SKM-1 (cell line): ENCODE measurements around the gene NUP37.
"Not testable (repeated sequence)": the region's sequence is repeated elsewhere in the genome, so short reads cannot be mapped to it uniquely, and the experiment has no call there.

Experiments used
- DNase-seq: peaks from one replicate; lab custom pipeline; 2025; ENCODE audit not compliant: unreplicated experiment; lab: John Stamatoyannopoulos, UW

NUP37 gene

DNA sequence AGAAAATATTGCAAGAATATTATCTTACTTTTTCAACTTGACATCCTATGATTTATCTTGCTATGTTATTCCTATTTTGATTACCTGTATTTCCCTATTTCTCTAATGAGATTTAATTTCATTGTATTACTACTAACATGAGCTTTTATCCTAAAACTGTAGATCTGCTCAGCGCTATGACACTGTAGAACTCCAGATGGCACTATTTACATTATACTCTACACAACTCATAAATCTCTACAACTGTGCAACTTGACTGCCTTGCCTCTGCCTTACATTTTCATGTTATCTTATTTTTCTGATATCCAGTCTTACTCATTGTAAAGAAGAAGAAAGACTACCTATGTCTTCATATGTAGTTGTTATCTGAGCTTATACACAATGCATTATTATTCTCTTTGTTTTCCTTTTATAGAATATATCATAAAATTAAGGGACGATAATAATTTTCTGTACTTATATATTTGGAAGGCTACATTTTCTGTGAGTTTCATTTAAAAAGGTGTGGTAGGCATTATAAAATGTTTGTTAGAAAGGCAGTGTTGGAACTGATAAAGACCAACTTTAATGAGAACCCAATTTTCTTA lies 24.1 kb downstream of the NUP37 start:
- DNase-seq = no peak

DNA sequence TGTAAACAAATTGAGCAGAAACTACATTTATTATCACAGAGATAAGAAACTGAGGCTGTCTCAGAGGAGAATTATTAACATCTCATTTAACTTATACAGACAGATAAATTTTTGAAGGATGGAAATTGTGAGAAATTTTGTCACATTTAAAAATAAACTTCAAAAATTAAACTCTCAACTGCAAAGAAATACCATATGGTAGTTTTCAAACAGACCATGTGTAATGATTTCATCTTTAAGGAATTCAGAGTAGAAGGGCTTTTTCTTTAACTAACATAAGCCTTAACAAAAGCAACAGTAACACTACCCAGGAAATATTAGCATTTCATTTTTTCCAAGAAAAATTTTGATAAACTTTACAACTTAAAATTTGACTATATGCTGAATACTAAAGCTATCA lies 26.6 kb downstream of the NUP37 start:
- no peak for DNase-seq

DNA sequence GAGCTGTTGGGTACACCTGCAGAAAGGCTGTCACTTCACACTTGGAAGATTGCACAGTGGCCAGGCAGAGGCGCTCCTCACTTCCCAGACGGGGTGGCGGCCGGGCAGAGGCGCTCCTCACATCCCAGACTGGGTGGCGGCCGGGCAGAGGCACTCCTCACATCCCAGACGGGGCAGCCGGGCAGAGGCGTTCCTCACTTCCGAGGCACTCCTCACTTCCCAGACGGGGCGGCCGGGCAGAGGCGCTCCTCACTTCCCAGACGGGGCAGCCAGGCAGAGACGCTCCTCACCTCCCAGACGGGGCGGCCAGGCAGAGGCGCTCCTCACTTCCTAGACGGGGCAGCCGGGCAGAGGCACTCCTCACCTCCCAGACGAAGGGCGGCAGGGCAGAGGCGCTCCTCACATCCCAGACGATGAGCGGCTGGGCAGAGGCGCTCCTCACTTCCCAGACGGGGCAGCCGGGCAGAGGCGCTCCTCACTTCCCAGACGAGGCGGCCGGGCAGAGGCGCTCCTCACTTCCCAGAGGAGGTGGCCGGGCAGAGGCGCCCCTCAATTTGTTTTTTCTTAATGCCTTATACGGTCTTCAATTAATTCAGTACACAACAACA lies 30.6 kb downstream of the NUP37 start:
- DNase-seq = not testable (repeated sequence)

DNA sequence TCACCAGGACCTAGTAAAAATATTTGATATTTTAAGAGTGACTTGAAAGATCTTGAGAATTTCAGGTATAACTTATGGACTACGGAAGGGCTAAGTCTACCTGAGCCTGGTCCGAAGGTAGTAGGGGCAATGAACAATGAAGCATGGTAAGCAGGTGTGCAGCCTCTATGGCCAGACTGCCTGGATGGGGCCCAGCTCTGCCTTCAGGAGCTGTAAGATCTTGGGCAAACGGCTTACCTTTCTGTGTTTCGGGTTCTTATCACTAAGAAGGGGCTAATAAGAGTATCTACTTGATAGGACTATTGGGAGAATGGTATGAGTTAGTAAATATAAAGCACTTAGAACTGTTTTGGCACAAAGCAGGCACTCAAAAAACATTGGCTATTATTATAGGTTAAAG lies 39.1 kb downstream of the NUP37 start:
- no peak for DNase-seq

DNA sequence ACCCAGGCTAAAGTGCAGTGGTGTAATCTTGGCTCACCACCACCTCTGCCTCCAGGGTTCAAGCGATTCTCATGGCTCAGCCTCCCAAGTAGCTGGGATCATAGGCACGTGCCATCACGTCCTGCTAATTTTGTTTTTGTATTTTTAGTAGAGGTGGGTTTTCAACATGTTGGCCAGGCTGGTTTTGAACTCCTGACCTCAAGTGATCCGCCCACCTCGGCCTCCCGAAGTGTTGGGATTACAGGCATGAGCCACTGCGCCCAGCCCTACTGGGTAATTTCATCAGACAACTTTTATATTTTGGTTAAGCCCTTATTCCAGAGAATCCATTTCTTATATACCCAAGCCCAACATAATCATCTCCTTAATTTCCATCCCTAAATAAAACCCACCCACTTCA lies 47.8 kb downstream of the NUP37 start:
- not testable (repeated sequence) for DNase-seq

DNA sequence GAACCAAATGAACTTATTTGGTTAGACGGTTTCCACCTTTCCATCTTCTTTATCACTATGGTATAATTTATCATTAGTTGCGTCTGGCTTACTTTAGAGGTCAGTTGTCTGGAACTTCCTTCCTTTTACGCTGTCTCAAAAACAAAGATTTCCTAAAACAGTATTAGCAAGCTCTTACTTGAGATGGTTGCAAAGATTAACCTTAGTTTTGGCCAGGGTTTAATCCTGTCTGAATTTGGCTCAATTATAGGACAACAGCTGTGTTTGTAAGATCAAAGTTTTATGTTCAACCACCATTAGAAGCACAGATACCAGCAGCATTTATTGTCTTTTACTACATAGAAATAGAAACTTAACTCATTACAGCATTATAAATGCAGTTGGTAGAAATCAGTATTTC lies 50.2 kb downstream of the NUP37 start:
- DNase-seq = no peak

DNA sequence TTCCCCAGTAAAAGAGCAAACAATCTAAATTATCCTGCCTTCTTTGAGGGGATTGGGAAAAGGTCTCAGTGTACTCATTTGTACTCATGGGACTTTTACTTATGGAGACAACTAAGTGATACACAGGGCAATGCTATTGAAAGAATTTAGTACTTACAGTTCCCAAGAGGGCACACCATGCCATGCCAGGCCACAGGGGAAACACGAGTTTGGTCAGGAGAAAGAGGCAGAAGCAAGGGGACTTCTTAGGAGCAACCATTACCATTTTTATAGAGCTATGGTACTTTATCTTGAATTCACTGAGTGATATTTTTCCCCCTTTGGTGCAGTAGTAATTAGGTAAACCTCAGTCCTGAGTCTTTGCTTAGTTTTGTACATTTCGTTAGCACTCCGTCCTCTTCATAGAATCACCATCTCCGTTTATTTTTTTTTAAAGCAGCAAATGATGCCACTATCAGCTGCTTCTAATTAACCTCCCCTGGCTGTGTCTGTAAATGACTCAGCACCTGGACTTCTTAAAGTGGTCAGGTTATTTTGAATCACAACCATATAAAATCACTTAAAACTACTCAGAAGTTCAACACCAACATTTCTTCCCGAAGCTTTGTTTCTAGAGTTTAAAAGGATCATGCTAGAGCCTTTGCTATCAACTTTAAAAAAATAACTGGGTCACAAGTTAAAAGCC lies 52.2 kb downstream of the NUP37 start:
- DNase-seq = no peak

DNA sequence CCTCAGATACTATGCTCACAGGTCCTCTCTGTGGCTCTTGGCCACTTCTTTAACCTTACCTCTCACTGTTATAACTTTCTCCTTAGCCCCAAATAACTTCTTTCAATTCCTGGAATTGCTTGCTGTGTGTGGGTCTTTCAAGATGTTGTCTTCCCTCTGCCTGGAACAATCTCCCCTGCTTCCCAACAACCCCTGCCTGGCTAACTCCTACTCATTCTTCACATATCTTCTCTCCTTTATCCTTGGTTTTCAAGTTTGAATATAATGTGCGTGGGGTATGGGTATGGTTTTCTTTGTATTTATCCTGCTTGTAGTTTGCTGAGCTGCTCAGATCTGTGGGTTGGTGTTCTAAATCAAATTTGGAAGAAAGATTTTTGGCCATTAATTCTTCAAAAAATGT lies 55.4 kb downstream of the NUP37 start:
- no peak for DNase-seq

DNA sequence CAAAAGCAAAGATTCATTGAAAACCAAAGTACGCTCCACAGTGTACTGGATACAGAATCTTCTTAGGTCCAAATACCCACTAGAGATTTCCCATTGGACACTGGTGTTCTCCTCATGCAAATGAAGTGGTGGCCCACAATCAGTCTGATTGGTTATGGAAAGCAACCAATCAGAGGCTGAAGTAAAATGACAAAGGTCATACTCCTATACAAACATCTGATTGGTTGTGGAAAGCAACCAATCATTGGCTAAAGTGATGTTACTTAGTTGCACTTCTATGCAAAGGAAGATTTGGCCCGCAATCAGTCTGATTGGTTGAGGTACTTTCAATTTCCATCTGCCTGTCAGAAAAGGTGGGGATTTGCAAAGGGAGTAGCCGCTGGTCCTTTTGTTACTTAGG lies 56.8 kb downstream of the NUP37 start:
- DNase-seq = no peak

DNA sequence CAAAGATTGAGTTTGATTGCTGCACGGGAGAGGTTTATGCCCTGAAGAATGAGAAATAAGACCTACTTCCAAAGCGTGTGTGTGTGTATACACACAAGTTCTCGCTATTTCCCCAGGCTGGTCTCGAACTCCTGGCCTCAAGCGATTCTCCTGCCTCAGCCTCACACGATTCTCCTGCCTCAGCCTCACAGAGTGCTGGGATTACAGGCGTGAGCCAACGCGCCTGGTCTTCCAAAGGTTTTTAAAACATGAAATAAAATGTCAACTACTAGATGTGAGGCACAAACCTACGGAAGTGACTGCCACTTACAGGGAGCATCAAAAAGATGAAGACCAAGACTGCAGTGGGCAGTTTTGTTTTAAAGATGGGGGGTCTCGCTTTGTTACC lies 57.5 kb downstream of the NUP37 start:
- no peak for DNase-seq

DNA sequence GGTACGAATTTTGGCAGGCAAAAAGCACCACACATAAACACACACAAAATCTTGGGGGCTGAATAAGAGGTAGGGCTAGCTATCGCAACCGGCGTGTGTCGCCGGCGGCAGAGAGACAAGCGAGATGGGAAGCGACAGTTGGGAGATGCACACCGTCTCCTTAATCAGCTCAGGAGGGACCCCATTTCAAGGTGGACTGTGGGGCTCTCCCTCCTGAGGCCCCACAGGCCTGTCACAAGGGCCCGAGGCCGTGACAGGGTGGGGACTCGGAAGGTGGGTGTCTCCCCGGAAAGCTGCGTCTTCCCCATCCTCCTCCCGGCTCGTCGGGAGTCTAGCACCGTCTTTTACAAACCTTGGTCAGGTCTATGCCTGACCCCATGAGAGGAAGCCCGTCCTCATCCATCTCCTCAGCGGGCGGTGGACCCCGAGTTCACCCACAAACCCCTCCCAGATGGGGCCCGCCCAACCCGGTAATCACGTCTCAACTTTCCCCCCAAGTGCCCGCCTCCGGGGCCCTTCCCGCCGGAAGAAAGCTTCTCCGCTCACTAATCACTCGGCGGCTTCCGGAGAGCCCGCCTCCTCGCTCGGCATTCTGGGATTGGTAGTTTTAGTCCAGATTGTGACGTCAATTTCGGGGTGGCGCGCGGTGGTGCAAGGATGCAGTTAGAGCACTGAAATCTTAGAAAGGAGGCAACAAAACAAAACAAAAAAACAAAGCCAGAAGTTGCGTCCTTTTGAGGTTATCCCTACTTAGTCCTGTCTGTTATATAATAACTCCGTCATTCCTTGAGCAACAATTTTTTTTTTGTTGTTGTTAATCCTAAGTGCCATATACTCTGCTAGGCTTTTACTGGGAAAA lies 58.1 kb downstream of the NUP37 start, which contains the start of gene WASHC3:
WASHC3 (minus strand) TSS at position 432 of the 859 bp plus-strand sequence; CDS start at position 403, 29 bp downstream.
- peak; percentile 67 for DNase-seq

DNA sequence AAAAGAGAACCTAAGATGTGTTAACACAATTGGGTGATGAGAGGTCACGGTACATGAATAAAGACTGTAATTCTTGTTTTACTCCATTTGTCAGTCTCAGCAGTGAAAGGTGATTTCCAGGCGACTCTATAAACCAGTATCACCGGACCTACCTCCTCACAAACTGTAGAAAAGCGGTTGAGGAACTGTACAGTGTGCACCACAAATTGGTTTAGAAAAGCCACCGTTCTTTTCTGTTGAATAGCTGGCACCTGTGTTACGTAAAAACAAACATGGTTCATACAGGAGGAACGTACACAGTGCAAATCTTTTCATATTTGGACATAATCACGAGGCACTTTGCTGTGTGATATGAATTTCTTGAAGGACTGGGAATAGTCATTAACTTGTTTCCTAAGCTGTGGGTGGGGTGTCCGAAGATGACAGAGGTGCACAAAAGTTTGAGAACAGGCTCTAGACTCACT lies 58.8 kb downstream of the NUP37 start:
- no peak for DNase-seq

DNA sequence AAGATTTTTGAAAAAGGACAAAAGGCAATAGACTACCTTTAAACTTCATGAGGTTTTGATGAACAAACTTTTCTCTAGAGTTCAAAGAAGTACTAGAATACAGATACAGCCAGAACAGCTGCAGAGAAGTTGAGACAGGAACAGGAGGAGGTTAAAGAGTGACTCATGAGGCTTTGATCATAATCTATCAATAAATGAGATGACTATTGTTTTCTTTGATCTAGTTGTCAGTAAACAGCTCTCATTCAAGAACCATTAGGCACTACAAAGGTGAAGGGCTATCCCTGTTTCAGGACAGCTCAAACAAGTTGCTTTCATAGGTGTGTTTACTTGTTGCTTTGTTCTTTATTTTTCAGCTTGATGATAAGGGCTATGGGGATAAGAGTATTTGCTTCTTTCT lies 60.6 kb downstream of the NUP37 start:
- DNase-seq = no peak

DNA sequence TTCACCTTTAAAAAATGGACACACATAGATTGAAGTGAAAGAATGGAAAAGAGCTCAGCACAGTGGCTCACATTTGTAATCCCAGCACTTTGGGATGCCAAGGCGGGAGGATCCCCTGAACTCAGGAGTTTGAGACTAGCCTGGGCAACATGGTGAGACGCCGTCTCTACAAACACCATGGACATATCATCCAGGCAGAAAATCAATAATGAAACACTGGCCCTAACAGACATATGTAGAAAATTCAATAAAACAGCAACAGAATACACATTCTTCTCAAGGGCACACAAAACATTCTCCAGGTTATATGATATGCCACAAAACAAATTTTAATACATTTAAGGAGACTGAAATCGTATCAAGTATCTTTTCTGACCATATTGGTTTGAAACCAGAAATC lies 65.6 kb downstream of the NUP37 start:
- no peak for DNase-seq

DNA sequence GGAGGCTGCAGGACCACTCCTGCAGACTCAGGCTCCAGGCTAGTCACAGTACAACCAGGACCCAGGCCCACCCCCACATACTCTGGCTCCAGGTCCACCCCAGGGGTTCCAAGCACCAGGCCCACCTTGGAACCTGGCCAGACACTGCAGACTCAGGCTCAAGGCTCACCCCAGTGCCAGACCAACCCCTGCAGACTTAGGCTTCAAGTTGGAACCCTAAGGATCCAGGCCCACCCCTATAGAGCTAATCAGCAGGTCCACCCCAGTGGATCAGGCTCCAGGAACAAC lies 66.9 kb downstream of the NUP37 start:
- no peak for DNase-seq

DNA sequence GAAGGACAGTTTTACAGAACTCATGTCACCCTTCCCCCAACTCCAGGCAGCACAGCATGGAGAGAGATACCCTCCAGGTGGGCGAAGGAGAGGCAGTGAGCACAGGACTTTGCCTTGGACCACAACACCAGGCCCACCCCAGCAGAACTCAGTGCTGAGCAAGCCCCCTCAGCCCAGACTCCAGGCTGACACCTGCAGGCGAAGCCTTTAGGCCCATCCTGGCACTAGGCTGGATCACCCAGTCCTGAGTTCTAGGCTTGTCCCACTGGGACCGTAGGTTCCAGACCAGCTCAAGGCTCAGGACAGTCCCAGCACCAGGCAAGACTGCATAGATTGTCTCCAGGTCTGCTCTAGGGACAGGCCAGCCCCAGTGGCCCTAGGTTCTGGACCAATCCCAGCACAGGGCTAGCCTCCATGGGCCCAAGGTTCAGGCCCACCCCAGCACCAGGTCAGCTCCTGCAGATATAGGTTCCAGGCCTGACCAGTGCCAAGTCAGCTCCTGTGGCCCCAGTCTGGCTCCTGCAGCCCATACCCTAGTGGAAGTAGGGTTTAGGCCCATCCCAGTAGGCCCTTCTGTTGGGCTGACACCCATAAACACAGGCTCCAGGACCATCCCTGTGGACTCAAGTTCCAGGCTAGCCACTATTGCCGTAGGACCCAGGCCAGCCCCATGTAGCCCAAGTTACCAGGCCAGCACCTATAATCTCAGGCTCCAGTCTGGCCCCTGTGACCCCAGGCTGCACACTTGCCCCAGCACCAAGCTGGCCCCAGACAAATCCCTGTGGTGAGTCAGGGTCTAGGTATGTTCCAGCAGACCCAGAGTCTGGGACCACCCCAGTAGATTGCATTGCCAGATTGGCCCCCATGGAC lies 67.5 kb downstream of the NUP37 start:
- DNase-seq = no peak

DNA sequence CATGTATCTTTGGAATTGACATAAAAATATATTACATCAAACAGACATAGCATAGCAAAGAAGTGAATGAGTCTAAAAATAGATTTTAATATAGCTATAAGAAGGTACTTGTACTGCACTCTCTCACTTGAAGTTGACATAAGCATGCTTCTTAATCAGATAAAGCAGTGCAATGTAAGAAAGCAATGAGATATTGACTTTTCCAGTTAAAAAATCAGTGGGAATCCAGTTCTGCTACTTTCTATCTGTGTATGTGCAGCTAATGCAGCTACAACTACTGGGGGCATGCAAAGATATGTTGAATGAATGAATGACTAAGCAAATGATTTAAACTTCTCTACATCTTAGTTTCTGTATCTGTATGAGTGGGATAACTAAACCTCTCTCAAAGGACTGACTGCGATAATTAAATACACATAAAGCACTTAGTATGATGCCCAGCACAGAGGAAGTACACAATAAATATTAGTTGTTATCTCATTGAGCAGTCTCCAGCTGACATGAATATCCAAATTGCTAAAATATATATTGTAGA lies 68.4 kb downstream of the NUP37 start:
- no peak for DNase-seq

DNA sequence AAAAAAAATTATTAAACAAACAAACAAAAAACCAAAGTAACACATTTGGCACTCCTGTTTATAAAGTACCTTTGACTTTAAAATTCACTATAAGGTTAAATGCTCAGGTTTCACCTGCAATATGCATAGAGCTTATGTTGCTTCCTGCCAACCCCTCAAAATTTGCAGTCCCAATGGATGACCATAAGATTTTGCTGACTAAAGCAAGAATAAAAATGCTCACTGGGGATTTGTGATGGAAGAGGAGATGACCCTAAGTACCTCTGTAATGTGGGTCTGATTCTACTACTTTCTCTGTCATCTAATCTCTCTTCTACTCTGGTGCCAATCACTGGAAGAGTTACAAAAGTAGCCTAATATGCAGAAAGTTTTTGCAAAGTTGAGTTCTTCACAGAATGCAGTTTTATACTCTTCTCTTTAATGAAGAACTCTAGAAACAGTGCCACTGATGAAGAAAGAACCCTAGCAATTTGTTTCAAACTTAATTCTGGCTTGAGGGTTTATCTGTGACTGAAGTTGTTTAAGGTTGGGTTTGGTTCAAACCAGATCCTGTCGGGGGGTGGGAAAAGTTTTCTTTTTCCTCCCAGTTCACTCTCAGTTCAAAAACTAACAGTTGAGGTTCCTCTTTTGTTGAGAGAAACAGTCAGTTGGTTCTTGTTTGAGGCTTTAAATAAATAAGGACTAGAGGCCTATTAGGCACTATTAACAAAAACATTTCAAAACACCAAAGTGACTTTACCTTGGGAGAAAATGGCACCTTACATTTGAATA lies 69.1 kb downstream of the NUP37 start:
- DNase-seq = no peak

DNA sequence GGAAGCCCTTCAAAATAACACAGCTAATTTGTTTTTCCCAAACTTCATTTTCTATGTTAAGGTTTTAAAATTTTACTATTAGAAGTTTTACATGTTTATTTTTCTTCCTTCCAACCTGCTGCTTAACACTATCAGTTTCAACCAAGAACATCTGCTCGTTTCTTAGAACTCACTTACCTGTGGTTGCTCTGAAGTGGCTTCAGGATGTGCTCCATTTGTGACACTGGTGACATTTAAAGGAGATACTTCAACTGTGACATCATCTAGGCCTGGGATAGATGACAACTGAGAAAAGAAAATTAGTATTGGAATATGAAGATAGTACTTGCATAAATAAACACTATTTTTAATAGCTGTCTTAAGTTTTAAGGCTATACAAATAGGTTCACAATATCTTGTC lies 76.0 kb downstream of the NUP37 start:
- DNase-seq = no peak
